Gastrocnemius medialis (tissue), 4 donors: ENCODE measurements around the gene KIAA1217.

Experiments used
- POLR2A ChIP-seq, 2 donors: fragments of 450-650 bp; IDR thresholded peaks; one replicate each; pipeline ENCODE4 v1.6.1; 2017; ENCODE audit warnings: antibody characterized with exemption in 2 of 2, mild to moderate bottlenecking in 2 of 2, moderate library complexity in 2 of 2
- TF ChIP-seq, protein P1 (sequence below), 5 experiments: fragments of 450-650 bp in 3 of 5; fragments of 200-600 bp in 2 of 5; sonication (generic) in 2 of 5; IDR thresholded peaks in 4 of 5; conservative IDR thresholded peaks in 1 of 5; 1 replicate in 4 of 5; 2 replicates in 1 of 5; pipeline ENCODE4 v1.5.1; 2016 to 2019; ENCODE audit warnings: antibody characterized with exemption in 5 of 5, mild to moderate bottlenecking in 3 of 5, moderate library complexity in 3 of 5

DNA sequence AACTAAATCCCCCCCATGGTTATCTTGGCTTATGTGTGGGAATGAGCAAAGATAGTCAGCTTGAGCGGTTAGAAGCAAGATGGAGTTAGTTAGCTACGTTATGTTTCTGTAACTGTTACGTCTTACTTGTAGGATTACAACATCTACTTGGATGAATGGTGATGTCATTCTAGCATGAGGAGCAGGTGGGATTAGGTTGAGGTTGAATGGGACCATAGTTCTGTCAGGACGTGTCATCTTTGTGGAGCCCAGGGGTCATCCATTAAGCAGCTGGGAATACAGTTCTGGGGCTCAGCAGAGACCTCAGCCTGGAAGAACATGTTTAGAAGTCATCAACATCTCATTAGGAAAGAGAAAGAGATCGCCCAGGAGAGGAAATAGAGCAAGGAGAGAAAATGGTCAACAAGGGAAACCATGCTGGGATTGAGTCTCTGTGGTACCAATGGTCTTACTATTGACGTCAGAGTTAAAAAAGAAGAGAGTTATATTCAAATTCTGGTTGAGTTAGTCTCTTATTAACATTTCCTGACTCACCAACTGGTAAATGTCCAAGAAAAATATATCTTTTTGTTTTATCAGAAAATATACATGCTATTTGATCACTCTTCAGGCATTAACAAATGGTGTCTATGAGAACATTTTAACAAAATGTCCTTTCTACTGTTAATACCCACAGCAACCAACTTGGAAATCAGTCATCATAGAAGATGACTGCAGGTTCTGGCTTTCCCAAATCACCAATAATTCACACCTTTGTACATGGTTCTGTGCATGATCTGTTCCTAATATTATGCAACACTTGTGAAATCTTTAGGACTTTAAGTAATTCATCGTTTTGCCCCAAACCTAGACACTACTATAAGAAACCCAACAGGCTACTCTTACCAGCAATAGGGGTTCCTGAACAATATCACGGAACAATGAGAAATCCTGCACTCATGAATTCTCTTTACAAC is 96.9 kb downstream of the KIAA1217 start:
- TF ChIP-seq, protein P1, sequence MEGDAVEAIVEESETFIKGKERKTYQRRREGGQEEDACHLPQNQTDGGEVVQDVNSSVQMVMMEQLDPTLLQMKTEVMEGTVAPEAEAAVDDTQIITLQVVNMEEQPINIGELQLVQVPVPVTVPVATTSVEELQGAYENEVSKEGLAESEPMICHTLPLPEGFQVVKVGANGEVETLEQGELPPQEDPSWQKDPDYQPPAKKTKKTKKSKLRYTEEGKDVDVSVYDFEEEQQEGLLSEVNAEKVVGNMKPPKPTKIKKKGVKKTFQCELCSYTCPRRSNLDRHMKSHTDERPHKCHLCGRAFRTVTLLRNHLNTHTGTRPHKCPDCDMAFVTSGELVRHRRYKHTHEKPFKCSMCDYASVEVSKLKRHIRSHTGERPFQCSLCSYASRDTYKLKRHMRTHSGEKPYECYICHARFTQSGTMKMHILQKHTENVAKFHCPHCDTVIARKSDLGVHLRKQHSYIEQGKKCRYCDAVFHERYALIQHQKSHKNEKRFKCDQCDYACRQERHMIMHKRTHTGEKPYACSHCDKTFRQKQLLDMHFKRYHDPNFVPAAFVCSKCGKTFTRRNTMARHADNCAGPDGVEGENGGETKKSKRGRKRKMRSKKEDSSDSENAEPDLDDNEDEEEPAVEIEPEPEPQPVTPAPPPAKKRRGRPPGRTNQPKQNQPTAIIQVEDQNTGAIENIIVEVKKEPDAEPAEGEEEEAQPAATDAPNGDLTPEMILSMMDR (IDR thresholded peaks at IDR 0.05 in 4 of 5, conservative IDR thresholded peaks at IDR 0.05 in 1 of 5): no peak
- TF ChIP-seq POLR2A (IDR thresholded peaks at IDR 0.05): no peak
